DOHH2 (cell line): ENCODE results near the gene NEU3.
"Not testable (repeated sequence)": the region's sequence is repeated elsewhere in the genome, so short reads cannot be mapped to it uniquely, and the experiment has no call there.

Experiments used
- EZH2phosphoT487 ChIP-seq: fragments of 200-600 bp; sonication (generic); IDR thresholded peaks from 2 replicates; pipeline ENCODE4 v1.6.1; 2017; ENCODE audit warnings: borderline replicate concordance, mild to moderate bottlenecking, antibody characterized with exemption, low read length, moderate library complexity, mixed read lengths
- TF ChIP-seq, protein P1 (sequence below): fragments of 200-600 bp; sonication (generic); IDR thresholded peaks from one replicate; pipeline ENCODE4 v1.5.1; 2014; ENCODE audit warnings: antibody characterized with exemption, mild to moderate bottlenecking, low read depth, low read length; ENCODE audit not compliant: poor library complexity, severe bottlenecking

DNA sequence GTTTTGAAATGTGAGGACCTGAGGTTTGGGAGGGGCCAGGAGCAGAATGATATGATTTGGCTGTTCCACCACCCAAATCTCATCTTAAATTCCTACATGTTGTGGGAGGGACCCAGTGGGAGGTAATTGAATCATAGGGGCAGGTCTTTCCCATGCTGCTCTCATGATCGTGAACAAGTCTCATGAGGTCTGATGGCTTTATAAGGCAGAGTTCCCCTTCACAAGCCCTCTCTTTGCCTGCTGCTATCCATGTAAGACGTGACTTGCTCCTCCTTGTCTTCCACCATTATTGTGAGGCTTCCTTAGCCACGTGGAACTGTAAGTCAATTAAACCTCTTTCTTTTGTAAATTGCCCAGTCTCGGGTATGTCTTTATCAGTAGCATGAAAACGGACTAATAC lies 31.6 kb downstream of the NEU3 start:
- TF ChIP-seq, protein P1, sequence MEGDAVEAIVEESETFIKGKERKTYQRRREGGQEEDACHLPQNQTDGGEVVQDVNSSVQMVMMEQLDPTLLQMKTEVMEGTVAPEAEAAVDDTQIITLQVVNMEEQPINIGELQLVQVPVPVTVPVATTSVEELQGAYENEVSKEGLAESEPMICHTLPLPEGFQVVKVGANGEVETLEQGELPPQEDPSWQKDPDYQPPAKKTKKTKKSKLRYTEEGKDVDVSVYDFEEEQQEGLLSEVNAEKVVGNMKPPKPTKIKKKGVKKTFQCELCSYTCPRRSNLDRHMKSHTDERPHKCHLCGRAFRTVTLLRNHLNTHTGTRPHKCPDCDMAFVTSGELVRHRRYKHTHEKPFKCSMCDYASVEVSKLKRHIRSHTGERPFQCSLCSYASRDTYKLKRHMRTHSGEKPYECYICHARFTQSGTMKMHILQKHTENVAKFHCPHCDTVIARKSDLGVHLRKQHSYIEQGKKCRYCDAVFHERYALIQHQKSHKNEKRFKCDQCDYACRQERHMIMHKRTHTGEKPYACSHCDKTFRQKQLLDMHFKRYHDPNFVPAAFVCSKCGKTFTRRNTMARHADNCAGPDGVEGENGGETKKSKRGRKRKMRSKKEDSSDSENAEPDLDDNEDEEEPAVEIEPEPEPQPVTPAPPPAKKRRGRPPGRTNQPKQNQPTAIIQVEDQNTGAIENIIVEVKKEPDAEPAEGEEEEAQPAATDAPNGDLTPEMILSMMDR, result not testable (repeated sequence)
- not testable (repeated sequence) for TF ChIP-seq EZH2phosphoT487
